Neural cell (in vitro differentiated cells): ENCODE results near the gene MAPK10. TPM values are rescaled to one million over a fixed set of nuclear protein-coding genes. Genes with fewer than 3 reads are reported as not detected.

Experiments
- H2AFZ ChIP-seq: fragments of 200-600, 300-800 bp; sonication (generic), shearing (Covaris generic); 2 replicates; pipeline ENCODE4 v1.6.0; 2014; ENCODE audit warnings: low read depth, mild to moderate bottlenecking, antibody characterized with exemption, low read length, moderate library complexity
- H3F3A ChIP-seq: fragments of 200-600 bp; shearing (Covaris generic); 2 replicates; pipeline ENCODE4 v1.6.1; 2016; ENCODE audit warnings: mild to moderate bottlenecking, moderate library complexity, mixed read lengths, antibody characterized with exemption, low read length; ENCODE audit not compliant: insufficient read depth, poor library complexity, severe bottlenecking
- H3K27ac ChIP-seq: fragments of 200-600, 300-800 bp; sonication (generic), shearing (Covaris generic); 2 replicates; pipeline ENCODE4 v1.5.1; 2014; ENCODE audit warnings: mild to moderate bottlenecking, low read length, moderate library complexity
- H3K27me3 ChIP-seq: fragments of 300-800, 200-600 bp; sonication (generic), shearing (Covaris generic); 2 replicates; pipeline ENCODE4 v1.6.0; 2014; ENCODE audit warnings: mild to moderate bottlenecking, low read depth, low read length, moderate library complexity; ENCODE audit not compliant: insufficient read depth
- H3K36me3 ChIP-seq: fragments of 300-800, 200-600 bp; sonication (generic), shearing (Covaris generic); 2 replicates; pipeline ENCODE4 v1.5.1; 2014; ENCODE audit warnings: mild to moderate bottlenecking, antibody characterized with exemption, low read length, moderate library complexity; ENCODE audit not compliant: insufficient read depth
- H3K4me2 ChIP-seq: fragments of 300-800, 200-600 bp; sonication (generic), shearing (Covaris generic); 2 replicates; pipeline ENCODE4 v1.6.0; 2014; ENCODE audit warnings: mild to moderate bottlenecking, low read length
- H3K4me3 ChIP-seq: fragments of 300-800, 200-600 bp; sonication (generic), shearing (Covaris generic); 2 replicates; pipeline ENCODE4 v1.5.1; 2014; ENCODE audit warnings: mild to moderate bottlenecking, low read length, moderate library complexity
- H3K79me2 ChIP-seq: fragments of 200-600 bp; shearing (Covaris generic); replicated peaks from 2 replicates; pipeline ENCODE4 v1.6.0; 2014; ENCODE audit warnings: mild to moderate bottlenecking, low read length, moderate library complexity; ENCODE audit not compliant: insufficient read depth
- H3K9ac ChIP-seq: fragments of 300-800, 200-600 bp; sonication (generic), shearing (Covaris generic); 2 replicates; pipeline ENCODE4 v1.6.1; 2016; ENCODE audit warnings: mild to moderate bottlenecking, low read length, mixed read lengths
- H3K9me2 ChIP-seq: fragments of 200-600 bp; shearing (Covaris generic); 2 replicates; pipeline ENCODE4 v1.6.1; 2016; ENCODE audit warnings: mild to moderate bottlenecking, low read length, mixed read lengths; ENCODE audit not compliant: insufficient read depth
- H3K9me3 ChIP-seq: fragments of 200-600, 300-800 bp; sonication (generic), shearing (Covaris generic); 2 replicates; pipeline ENCODE4 v1.6.1; 2016; ENCODE audit warnings: mild to moderate bottlenecking, mixed run types, low read length, moderate library complexity, mixed read lengths
- H4K20me1 ChIP-seq: fragments of 200-600 bp; shearing (Covaris generic); 2 replicates; pipeline ENCODE4 v1.6.1; 2016; ENCODE audit warnings: mild to moderate bottlenecking, mixed run types; ENCODE audit not compliant: insufficient read depth
- CTCF ChIP-seq: fragments of 450-650 bp; IDR thresholded peaks from 2 replicates; pipeline ENCODE4 v1.5.1; 2014; ENCODE audit warnings: antibody characterized with exemption, mild to moderate bottlenecking, moderate library complexity; ENCODE audit not compliant: poor library complexity, severe bottlenecking
- EP300 ChIP-seq: fragments of 450-650 bp; conservative IDR thresholded peaks from 2 replicates; pipeline ENCODE4 v1.6.1; 2014; ENCODE audit warnings: antibody characterized with exemption, mild to moderate bottlenecking, moderate library complexity; ENCODE audit not compliant: poor library complexity, severe bottlenecking
- EZH2 ChIP-seq: fragments of 200-600, 300-800 bp; shearing (Covaris generic), sonication (generic); IDR thresholded peaks from 2 replicates; pipeline ENCODE4 v1.6.1; 2014; ENCODE audit warnings: antibody characterized with exemption, low read length, borderline replicate concordance, mild to moderate bottlenecking; ENCODE audit not compliant: insufficient read depth, poor library complexity, severe bottlenecking
- MXI1 ChIP-seq: fragments of 450-650 bp; conservative IDR thresholded peaks from 2 replicates; pipeline ENCODE4 v1.6.1; 2014; ENCODE audit warnings: antibody characterized with exemption, mild to moderate bottlenecking; ENCODE audit not compliant: poor library complexity, severe bottlenecking
- POLR2AphosphoS5 ChIP-seq: IDR thresholded peaks from 2 replicates; pipeline ENCODE4 v1.6.1; 2012
- RAD21 ChIP-seq: fragments of 450-650 bp; conservative IDR thresholded peaks from 2 replicates; pipeline ENCODE4 v1.6.1; 2014; ENCODE audit warnings: antibody characterized with exemption, mild to moderate bottlenecking, moderate library complexity
- SMC3 ChIP-seq: fragments of 450-650 bp; conservative IDR thresholded peaks from 2 replicates; pipeline ENCODE4 v1.6.1; 2014; ENCODE audit warnings: antibody characterized with exemption, mild to moderate bottlenecking, moderate library complexity; ENCODE audit not compliant: poor library complexity
- TAF1 ChIP-seq: IDR thresholded peaks from 2 replicates; pipeline ENCODE4 v1.6.1; 2012; ENCODE audit warnings: low read depth
- polyA plus RNA-seq: library from polyadenylated mRNA; depleted of rRNA; stranded (reverse); fragments of >200 nt; gene quantifications from 2 replicates; pipeline ENCODE4 v1.2.3, GENCODE V29; 2014

Gene MAPK10
- polyA plus RNA-seq, 1 donor from 2014 or later, result 91.9 TPM

- H3K36me3 ChIP-seq, result no peaks in the 10 kb centered on the region
- H3K27ac ChIP-seq, result no peak overlapping the region
- H3K9me2 ChIP-seq, result no peaks in the 10 kb centered on the region
- H4K20me1 ChIP-seq, result no peaks in the 10 kb centered on the region
- H3K4me2 ChIP-seq, result no peak overlapping the region
- no peak overlapping the region for H3K9ac ChIP-seq
- no peaks in the 10 kb centered on the region for H3K27me3 ChIP-seq
- no peaks in the 10 kb centered on the region for H3K79me2 ChIP-seq
- H2AFZ ChIP-seq, result no peak overlapping the region
- H3K9me3 ChIP-seq, result peaks cover 4% of the 10 kb centered on the region
- H3F3A ChIP-seq, result no peaks in the 10 kb centered on the region
- TF ChIP-seq EP300, result no peak
- no peak overlapping the region for H3K4me3 ChIP-seq
These were observed 136.4 kb downstream of the MAPK10 start for GRCh38 chr4:86223472-86223871.

- H3K4me2 ChIP-seq, result no peak overlapping the region
- H3K9me3 ChIP-seq, result peaks cover 4% of the 10 kb centered on the region
- no peaks in the 10 kb centered on the region for H3K9me2 ChIP-seq
- no peaks in the 10 kb centered on the region for H4K20me1 ChIP-seq
- TF ChIP-seq POLR2AphosphoS5 (no peak), MXI1 (no peak), CTCF (no peak), TAF1 (no peak)
- no peak overlapping the region for H2AFZ ChIP-seq
- H3K4me3 ChIP-seq, result no peak overlapping the region
- H3K9ac ChIP-seq, result no peak overlapping the region
- no peak overlapping the region for H3K27ac ChIP-seq
- no peaks in the 10 kb centered on the region for H3K36me3 ChIP-seq
- H3K27me3 ChIP-seq, result no peaks in the 10 kb centered on the region
- H3F3A ChIP-seq, result no peaks in the 10 kb centered on the region
- peaks cover 10% of the 10 kb centered on the region for H3K79me2 ChIP-seq
These were observed 138.9 kb downstream of the MAPK10 start for GRCh38 chr4:86221002-86221401.

- peaks cover 12% of the 10 kb centered on the region for H3K79me2 ChIP-seq
- H3K36me3 ChIP-seq, result no peaks in the 10 kb centered on the region
These were observed 139.7 kb downstream of the MAPK10 start for GRCh38 chr4:86220121-86220520.

GRCh38 chr4:86218746-86219473 lies 140.9 kb downstream of the MAPK10 start:
- peaks cover 10% of the 10 kb centered on the region for H3K9me3 ChIP-seq
- no peak overlapping the region for H2AFZ ChIP-seq
- no peaks in the 10 kb centered on the region for H3K36me3 ChIP-seq
- H3K9me2 ChIP-seq, result no peaks in the 10 kb centered on the region
- H3K27me3 ChIP-seq, result no peaks in the 10 kb centered on the region
- H3K4me3 ChIP-seq, result no peak overlapping the region
- TF ChIP-seq SMC3, result no peak
- H3K27ac ChIP-seq, result no peak overlapping the region
- H3K9ac ChIP-seq, result no peak overlapping the region
- no peaks in the 10 kb centered on the region for H3F3A ChIP-seq
- H4K20me1 ChIP-seq, result no peaks in the 10 kb centered on the region
- no peak overlapping the region for H3K4me2 ChIP-seq
- H3K79me2 ChIP-seq, result peaks cover 17% of the 10 kb centered on the region

More at GRCh38 chr4:86220121-86220520, 139.7 kb downstream of the MAPK10 start:
- Histone ChIP-seq H3K27me3 (no peaks in the 10 kb centered on the region), H3K4me2 (no peak overlapping the region), H3K4me3 (no peak overlapping the region), H3K9me2 (no peaks in the 10 kb centered on the region), H3K27ac (no peak overlapping the region), H4K20me1 (no peaks in the 10 kb centered on the region), H3K9me3 (peaks cover 6% of the 10 kb centered on the region), H3F3A (no peaks in the 10 kb centered on the region), H2AFZ (no peak overlapping the region), H3K9ac (no peak overlapping the region)
- TF ChIP-seq MXI1, result no peak
- TF ChIP-seq RAD21, result no peak
- no peak for TF ChIP-seq SMC3
- TF ChIP-seq EZH2, result no peak
- no peak for TF ChIP-seq POLR2AphosphoS5
